ENCODE results near the gene CETP. TPM values are rescaled to one million over a fixed set of nuclear protein-coding genes. Genes with fewer than 3 reads are reported as not detected.

Gene CETP
- total and polyA plus RNA-seq, 2 of the 13 experiments (the other 11 are each of a cell fraction or from before 2014, with no cell fraction given) = 0.31 to 9.8 TPM

DNA sequence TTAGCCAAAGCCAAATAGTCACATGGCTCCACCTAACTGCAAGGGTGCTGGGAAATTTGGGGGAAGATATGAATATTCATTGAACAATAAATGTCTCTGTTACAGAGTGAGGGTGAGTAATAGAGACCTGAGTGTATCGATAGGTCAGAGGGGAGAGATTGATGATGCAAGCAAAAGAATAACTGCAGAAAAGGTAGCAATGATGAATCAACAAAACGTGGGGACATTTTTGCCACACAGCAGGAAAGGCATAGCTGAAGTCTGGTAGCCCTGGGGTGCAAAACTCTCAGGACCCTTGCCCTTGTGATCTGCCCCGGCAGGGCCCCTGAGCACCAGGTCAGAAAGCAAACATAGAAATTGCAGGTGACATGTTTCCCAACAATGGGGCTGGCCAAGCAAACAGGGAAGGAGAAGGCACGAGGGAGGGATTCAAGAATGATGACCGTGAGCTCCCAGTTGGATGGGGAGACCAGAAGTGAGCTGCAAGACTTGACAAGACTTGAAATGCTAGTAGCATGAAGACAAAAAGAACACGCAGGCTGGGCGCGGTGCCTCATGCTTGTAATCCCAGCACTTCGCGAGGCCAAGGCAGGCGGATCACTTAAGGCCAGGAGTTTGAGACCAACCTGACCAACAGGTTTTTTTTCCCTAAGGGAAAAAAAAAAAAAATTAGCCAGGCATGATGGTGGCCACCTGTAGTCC lies 42.5 kb upstream of the CETP start (continued):
- TF ChIP-seq ZFP90 (CRISPR knock-in tag; IDR thresholded peaks at IDR 0.05; ENCODE audit: borderline replicate concordance) (0 out of 2 replicates have a peak, but pooled peaks have one; percentile 36), YEATS2 (CRISPR knock-in tag; IDR thresholded peaks at IDR 0.05; ENCODE audit: borderline replicate concordance) (peak; percentile 61; the same call in 1 of the 2 replicates), DNMT1 (CRISPR knock-in tag; IDR thresholded peaks at IDR 0.05) (no peak), TBL1XR1 (IDR thresholded peaks at IDR 0.05; ENCODE audit: borderline replicate concordance, low read length, partially characterized antibody) (no peak), MTF1 (CRISPR knock-in tag; IDR thresholded peaks at IDR 0.05) (no peak), ZNF232 (CRISPR knock-in tag; IDR thresholded peaks at IDR 0.05; ENCODE audit: borderline replicate concordance) (peak; percentile 59; the same call in 1 of the 2 replicates), ZC3H13 (CRISPR knock-in tag; IDR thresholded peaks at IDR 0.05) (peak; percentile 64; the same call in 1 of the 2 replicates), MAFG (CRISPR knock-in tag; IDR thresholded peaks at IDR 0.05) (no peak), CCAR2 (optimal IDR thresholded peaks at IDR 0.05; ENCODE audit: low read depth, low read length) (no peak), CC2D1A (CRISPR knock-in tag; IDR thresholded peaks at IDR 0.05) (no peak), CREM (IDR thresholded peaks at IDR 0.05) (peak; percentile 78; the same call in 1 of the 2 replicates), CREM (CRISPR knock-in tag; IDR thresholded peaks at IDR 0.05) (no peak)
- TF ChIP-seq, protein P1, sequence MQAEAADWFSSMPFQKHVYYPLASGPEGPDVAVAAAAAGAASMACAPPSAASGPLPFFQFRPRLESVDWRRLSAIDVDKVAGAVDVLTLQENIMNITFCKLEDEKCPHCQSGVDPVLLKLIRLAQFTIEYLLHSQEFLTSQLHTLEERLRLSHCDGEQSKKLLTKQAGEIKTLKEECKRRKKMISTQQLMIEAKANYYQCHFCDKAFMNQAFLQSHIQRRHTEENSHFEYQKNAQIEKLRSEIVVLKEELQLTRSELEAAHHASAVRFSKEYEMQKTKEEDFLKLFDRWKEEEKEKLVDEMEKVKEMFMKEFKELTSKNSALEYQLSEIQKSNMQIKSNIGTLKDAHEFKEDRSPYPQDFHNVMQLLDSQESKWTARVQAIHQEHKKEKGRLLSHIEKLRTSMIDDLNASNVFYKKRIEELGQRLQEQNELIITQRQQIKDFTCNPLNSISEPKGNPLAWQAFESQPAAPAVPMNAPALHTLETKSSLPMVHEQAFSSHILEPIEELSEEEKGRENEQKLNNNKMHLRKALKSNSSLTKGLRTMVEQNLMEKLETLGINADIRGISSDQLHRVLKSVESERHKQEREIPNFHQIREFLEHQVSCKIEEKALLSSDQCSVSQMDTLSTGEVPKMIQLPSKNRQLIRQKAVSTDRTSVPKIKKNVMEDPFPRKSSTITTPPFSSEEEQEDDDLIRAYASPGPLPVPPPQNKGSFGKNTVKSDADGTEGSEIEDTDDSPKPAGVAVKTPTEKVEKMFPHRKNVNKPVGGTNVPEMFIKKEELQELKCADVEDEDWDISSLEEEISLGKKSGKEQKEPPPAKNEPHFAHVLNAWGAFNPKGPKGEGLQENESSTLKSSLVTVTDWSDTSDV (CRISPR knock-in tag; IDR thresholded peaks at IDR 0.05) = no peak
- TF ChIP-seq, protein P2, sequence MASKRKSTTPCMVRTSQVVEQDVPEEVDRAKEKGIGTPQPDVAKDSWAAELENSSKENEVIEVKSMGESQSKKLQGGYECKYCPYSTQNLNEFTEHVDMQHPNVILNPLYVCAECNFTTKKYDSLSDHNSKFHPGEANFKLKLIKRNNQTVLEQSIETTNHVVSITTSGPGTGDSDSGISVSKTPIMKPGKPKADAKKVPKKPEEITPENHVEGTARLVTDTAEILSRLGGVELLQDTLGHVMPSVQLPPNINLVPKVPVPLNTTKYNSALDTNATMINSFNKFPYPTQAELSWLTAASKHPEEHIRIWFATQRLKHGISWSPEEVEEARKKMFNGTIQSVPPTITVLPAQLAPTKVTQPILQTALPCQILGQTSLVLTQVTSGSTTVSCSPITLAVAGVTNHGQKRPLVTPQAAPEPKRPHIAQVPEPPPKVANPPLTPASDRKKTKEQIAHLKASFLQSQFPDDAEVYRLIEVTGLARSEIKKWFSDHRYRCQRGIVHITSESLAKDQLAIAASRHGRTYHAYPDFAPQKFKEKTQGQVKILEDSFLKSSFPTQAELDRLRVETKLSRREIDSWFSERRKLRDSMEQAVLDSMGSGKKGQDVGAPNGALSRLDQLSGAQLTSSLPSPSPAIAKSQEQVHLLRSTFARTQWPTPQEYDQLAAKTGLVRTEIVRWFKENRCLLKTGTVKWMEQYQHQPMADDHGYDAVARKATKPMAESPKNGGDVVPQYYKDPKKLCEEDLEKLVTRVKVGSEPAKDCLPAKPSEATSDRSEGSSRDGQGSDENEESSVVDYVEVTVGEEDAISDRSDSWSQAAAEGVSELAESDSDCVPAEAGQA (IDR thresholded peaks at IDR 0.05; ENCODE audit: low read depth) = no peak
- TF ChIP-seq, protein P2 (CRISPR knock-in tag; IDR thresholded peaks at IDR 0.05; ENCODE audit: borderline replicate concordance) = no peak
- TF ChIP-seq, protein P3, sequence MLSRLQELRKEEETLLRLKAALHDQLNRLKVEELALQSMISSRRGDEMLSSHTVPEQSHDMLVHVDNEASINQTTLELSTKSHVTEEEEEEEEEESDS (CRISPR knock-in tag; IDR thresholded peaks at IDR 0.05; ENCODE audit: borderline replicate concordance) = no peak
- TF ChIP-seq, protein P4, sequence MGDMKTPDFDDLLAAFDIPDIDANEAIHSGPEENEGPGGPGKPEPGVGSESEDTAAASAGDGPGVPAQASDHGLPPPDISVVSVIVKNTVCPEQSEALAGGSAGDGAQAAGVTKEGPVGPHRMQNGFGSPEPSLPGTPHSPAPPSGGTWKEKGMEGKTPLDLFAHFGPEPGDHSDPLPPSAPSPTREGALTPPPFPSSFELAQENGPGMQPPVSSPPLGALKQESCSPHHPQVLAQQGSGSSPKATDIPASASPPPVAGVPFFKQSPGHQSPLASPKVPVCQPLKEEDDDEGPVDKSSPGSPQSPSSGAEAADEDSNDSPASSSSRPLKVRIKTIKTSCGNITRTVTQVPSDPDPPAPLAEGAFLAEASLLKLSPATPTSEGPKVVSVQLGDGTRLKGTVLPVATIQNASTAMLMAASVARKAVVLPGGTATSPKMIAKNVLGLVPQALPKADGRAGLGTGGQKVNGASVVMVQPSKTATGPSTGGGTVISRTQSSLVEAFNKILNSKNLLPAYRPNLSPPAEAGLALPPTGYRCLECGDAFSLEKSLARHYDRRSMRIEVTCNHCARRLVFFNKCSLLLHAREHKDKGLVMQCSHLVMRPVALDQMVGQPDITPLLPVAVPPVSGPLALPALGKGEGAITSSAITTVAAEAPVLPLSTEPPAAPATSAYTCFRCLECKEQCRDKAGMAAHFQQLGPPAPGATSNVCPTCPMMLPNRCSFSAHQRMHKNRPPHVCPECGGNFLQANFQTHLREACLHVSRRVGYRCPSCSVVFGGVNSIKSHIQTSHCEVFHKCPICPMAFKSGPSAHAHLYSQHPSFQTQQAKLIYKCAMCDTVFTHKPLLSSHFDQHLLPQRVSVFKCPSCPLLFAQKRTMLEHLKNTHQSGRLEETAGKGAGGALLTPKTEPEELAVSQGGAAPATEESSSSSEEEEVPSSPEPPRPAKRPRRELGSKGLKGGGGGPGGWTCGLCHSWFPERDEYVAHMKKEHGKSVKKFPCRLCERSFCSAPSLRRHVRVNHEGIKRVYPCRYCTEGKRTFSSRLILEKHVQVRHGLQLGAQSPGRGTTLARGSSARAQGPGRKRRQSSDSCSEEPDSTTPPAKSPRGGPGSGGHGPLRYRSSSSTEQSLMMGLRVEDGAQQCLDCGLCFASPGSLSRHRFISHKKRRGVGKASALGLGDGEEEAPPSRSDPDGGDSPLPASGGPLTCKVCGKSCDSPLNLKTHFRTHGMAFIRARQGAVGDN (CRISPR knock-in tag; IDR thresholded peaks at IDR 0.05) = peak; percentile 82
